Stimulated activated CD8-positive, alpha-beta memory T cell treated with anti-CD3 and anti-CD28 coated beads, Interleukin-4, amount 100 ng/mL, for 4 hours (primary cell): ENCODE results near the gene RSAD2.
"Not testable (repeated sequence)": the region's sequence is repeated elsewhere in the genome, so short reads cannot be mapped to it uniquely, and the experiment has no call there.

Source experiments
- DNase-seq, 2 donors: peaks; one replicate each; pipeline ENCODE4 v3.0.0-alpha.2; 2020; ENCODE audit warnings: low read depth in 2 of 2, low spot score in 1 of 2

Gene RSAD2

DNA sequence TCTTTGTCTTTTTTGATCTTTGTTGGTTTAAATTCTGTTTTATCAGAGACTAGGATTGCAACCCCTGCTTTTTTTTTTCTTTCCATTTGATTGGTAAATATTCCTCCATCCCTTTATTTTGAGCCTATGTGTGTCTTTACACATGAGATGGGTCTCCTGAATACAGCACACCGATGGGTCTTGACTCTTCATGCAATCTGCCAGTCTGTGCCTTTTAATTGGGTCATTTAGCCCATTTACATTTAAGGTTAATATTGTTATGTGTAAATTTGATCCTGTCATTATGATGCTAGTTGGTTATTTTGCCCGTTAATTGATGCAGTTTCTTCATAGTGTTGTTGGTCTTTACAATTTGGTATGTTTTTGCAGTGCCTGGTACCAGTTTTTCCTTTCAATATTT is 25.0 kb downstream of the RSAD2 start:
- DNase-seq = not testable (repeated sequence)

DNA sequence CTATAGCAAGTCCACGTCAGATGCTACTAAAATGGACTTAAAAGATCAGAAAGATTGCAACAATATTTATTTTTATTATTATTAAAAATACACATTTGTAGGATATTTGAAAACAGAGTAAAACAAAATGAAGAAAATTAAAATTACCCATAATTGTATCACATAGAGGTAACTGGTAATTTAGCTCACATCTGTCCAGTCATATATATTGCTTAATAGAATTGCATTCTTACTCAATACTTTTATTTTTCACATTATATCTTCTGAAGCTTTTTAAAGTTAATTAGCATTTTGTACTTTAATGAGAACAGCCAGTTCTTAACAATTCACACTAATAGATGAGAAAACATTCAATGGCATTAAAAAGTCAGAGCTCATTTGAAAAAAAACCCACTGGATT is 28.1 kb downstream of the RSAD2 start:
- DNase-seq = no peak

- no peak for DNase-seq
These were observed 28.7 kb downstream of the RSAD2 start for GRCh38 chr2:6906165-6906741.

DNA sequence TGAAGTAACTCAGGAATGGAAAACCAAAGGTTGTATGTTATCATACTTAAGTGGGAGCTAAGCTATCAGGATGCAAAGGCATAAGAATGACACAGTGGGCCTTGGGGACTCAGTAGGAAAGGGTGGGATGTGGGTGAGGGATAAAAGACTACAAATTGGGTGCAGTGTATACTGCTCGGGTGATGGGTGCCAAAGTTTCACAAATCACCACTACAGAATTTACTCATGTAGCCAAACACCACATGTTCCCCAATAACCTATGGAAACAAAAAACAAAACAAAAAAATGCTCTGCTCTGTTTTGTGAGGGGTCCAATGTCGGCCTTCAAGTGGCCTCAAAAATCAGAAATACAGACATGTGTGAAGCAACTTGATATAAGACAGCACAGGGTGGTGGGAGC is 30.7 kb downstream of the RSAD2 start:
- DNase-seq = no peak

- DNase-seq = no peak
These were observed 32.1 kb downstream of the RSAD2 start for GRCh38 chr2:6909431-6910385.

DNA sequence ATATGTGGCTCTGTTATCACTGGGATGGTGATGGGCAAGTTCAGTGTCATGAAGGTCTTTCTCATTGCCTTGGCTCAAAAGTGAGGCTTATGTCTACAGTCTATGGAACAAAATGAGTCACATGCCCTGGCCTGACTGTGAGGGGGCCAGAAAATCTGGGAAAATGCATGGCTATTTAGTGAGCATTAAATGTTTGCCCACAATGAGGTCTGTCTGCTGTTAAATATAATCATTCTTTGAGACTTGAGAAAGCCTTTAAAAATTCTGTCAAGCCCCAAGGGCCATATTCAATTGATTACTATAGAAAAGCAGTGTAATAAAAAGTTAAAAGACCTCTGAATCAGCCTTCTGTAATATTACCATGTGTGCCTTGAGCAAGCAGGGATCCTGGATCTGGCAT is 34.1 kb downstream of the RSAD2 start:
- DNase-seq = no peak

DNA sequence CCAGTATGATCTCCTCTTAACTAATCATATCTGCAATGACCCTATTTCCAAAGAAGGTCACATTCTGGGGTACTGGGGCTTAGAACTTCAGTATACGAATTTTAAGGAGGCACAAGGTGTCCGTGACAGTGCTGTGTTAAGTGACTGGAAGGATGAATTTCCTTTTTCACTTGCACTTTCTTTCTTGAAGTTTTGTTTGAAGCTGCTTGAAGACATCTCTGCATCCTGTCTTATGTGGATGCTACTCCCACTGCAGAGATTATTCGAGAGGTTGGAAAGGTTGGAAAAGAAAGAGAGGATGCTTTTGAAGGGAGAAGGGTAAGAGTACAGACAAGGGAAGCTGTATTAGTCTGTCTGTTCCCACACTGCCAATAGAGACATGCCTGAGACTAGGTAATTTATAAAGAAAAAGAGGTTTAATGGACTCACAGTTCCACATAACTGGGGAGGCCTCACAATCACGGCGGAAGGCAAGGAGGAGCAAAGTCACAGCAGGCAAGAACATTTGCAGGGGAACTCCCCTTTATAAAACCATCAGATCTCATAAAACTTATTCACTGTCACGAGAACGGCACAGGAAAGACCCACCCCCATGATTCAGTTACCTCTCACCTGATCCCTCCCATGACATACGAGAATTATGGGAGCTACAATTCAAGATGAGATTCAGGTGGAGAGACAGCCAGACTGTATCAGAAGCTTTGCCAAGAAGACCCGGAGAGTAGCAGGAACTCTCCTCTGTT is 36.0 kb downstream of the RSAD2 start:
- DNase-seq = peak in 1 of 2 donors; percentile 27

DNA sequence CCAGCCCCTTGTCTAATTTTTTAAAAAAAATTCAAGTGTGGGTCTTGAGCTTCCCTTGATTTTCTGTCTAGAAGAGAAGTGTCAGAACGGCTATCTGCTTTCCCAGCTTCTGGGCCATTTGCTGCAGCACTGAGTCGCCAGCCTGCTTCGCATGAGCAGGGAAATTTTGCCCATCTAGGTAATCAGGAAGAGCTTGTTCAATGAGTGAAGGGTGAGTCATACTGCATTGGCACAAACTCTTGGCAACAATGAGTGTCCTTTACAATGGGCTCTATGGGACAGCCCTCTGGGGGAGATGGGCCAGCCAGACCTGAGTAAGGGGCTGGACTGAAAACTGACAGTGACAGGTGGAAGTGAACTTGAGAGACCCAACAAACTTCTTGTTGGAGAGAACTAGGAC is 37.3 kb downstream of the RSAD2 start:
- no peak for DNase-seq

DNA sequence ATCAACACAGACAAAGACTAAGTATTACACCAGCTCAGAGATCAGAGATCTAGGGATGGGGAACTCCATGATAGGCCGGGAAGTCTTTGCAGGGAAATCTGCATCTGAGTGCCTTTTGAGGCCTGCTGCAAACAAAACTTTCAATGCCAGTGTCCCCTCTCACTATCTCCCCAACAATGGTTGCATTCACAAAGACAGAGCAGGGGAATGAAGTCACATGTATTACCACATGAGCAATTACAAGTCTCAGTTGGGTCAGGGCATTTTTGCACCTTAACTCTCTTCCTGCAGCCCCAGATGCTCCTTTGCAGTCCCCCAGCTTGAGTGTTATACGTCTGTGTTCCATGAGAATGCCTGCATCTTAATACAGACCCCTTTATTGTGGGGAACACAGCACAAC is 37.8 kb downstream of the RSAD2 start:
- no peak for DNase-seq

DNA sequence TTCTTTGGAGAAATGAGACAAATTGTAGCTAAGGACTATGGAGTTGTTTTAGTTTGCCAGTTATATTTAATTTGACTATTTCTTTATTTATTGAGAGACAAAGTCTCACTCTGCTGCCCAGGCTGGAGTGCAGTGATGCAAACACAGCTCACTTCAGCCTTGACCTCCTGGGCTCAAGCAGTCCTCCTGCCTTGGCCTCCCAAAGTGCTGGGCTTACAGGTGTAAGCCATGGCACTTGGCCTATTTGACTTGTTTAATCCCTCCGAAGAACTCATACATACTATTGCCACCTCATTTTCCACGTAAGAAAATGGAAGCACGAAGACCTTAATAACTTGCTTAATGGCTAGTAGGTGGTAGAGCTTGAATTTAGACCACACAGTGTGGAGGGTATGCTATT is 38.6 kb downstream of the RSAD2 start:
- DNase-seq = no peak

DNA sequence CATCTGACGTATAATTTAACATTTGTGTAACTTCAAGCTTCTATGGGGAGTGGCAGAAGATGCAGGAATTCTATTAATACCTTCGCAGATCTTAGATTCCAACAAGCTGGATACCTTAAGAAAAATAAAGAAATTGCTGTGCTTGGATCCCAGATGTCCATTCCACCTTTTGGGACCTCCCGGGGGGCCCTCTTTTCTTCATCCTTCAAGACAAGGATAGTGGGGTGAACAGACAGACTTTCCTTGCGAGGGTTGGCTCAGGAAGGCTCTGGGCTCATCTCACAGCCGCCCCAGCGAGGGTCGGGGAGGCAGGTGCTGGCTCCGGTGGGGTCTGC is 39.1 kb downstream of the RSAD2 start:
- no peak for DNase-seq

GRCh38 chr2:6917071-6917760 is 39.6 kb downstream of the RSAD2 start, which contains the start of gene RNF144A:
Gene RNF144A, plus strand, starts transcription at chr2:6917412. Its CDS starts 79,515 bp downstream, at chr2:6996927.
- peak; percentile 34 to 40 for DNase-seq

DNA sequence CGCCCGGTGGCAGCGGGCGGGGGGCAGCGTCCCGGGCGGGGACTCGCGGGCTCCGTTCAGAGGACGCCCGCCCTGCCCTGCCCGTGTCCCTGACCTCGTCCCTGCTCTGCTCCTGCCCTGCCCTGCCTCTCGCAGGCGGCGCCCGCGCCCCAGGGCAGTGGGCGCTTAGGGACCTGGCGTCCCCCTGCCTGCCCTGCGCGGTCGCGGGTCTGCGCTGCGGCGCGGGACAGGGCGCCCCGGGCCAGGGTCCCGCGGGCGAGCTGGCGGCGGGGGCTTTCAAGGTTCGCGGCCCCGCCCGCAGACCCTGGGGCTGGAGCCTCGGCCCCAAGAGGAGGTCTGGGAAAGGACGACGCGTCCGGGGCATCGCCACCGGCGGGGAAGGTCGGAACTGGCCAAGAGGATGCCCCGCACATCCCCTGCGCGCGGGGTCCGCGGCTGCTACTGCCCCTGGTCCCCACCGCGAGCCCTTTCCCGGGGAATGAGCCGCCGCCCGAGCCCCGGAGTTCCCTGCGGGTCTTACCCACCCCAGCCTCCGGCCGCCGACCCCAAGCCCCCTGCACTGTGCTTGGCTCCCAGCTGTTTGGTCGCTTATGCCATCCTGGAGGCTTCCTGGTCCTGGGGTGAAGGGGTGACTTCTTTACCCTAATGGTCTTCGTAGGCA is 40.3 kb downstream of the RSAD2 start:
- no peak for DNase-seq

DNA sequence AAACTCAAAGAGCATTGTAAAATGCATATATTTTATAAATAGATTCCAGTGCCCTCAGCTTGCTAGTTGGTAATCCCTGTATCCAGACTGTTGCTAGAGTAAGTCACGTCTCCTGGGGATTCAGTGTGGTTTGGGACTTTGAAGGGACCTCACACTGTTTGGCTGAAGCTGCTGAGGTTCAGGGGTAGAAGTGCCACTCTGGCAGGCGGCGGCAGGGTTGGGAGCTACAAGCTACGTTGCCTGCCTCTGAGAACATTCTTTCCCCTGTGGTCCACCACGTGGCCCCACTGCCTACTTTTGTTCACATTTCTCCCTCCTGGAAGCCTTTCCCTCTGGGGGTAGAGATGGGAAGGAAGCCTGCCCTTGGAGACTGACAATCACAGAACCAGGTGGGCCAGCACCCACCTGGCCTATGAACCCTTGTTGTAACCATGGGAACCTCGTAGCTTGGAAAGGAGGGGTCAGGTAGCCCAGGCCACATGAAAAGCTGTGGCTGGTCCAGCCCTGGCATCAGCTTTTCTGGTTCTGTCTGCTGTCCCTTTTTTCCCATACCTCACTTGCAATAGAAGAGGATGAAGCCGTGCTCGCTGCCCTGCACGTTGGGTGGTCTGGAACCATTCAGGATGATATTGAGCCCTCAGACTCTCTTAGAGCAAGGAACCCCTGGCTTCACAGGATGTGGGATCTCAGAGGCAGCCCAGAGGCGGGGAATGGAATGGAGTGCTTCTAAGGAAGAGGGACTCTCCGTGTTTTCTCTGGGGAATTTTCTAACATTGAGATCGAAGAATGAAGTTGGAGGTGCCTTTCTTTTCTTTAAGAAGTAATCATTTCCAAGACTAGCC is 42.5 kb downstream of the RSAD2 start:
- no peak for DNase-seq

DNA sequence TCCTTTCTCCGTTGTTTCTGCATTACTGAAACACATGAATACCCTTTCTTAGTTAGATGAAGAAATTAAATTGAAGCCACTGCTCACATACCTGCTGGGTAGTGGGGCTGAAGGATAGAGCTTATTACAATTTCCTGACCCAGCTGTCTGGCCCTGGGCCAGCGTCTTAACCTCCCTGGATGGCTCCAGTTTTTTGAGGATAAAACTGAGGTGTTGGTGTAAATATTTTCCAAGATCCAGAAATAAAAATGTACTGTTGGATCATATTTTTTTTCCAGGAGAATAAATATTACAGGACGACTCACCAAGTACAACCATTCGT is 43.1 kb downstream of the RSAD2 start:
- DNase-seq = no peak

- no peak for DNase-seq
These were observed 43.8 kb downstream of the RSAD2 start for GRCh38 chr2:6921321-6921922.

DNA sequence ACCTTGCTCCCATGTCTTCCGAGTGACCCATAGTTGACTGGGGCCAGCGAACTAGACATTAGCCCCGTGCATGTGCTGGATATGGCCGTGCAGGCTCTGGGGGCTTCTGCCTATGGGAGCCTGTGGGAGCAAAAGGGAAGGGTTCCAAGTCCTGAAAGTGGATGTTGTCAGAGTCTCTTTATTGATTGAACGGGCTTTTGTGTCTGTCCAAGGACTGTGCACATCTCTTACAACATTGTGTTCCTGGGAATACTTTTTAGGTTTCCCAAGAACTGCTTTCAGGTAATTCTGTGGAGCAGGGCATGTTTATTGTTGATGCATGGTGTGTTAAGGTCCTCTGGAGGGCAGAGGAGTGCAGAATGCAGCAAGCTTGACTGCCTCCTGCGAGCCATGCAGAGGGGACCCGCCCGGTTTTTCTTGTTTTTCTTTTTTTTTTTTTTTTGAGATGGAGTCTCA is 44.7 kb downstream of the RSAD2 start:
- no peak for DNase-seq

DNA sequence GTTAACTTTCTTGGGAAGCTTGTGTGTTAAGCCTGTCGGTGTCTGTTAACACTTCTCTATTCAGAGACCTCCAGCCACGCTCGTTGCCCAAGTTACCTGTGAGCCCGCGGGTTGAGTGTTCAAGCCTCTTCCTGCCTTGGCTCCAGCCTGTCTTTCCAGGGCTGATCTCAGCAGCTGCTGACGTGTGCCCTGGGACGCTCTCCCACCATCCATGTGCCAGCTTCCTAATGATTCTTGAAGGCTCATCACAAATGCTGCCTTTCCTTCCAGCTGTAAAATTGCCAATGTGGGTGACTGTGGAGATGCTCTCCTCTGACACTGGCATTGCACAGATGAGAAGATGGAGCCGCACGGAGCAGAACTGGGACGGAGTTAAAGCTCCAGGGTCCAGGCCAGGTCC is 45.7 kb downstream of the RSAD2 start:
- no peak for DNase-seq

GRCh38 chr2:6924101-6924923 is 46.7 kb downstream of the RSAD2 start:
- DNase-seq = no peak
